ENCODE results near the gene HNRNPA1.

DNA sequence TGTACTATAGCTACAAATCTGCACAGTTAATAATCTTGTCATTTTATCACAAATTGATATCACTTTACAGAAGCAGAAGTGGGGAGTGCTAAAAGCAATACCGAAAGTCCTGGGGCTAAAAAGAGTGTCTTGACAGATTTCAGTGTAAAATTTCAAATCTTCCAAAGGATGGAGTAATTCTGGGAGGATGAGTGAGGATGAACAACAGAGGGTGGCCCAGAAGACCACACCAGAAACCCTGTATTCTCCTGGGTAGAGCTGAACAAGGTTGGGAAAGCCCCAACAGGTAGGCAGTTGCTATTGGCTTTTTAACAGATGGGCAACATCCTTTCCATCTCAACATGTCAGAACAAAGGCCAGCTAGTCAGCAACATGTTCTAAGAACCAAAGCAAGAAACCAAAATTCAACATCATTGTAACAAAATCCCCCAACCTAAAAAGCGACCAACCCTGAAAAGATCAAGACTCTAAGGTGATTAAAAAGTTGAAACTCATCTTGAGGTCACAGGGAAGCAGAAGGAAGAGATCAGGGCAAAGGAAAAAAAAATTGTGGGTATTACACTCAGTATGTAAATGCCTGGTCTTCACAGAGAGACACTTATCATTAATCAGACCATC lies 39.4 kb upstream of the HNRNPA1 start:
- no peak for TF ChIP-seq POLR2A (IDR thresholded peaks at IDR 0.05)
- TF ChIP-seq, protein P1, sequence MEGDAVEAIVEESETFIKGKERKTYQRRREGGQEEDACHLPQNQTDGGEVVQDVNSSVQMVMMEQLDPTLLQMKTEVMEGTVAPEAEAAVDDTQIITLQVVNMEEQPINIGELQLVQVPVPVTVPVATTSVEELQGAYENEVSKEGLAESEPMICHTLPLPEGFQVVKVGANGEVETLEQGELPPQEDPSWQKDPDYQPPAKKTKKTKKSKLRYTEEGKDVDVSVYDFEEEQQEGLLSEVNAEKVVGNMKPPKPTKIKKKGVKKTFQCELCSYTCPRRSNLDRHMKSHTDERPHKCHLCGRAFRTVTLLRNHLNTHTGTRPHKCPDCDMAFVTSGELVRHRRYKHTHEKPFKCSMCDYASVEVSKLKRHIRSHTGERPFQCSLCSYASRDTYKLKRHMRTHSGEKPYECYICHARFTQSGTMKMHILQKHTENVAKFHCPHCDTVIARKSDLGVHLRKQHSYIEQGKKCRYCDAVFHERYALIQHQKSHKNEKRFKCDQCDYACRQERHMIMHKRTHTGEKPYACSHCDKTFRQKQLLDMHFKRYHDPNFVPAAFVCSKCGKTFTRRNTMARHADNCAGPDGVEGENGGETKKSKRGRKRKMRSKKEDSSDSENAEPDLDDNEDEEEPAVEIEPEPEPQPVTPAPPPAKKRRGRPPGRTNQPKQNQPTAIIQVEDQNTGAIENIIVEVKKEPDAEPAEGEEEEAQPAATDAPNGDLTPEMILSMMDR (IDR thresholded peaks at IDR 0.05) = no peak
